GM12875 (cell line): Measurements from ENCODE around the gene CIITA.
A peak's percentile ranks its signal among the peaks of the same experiment; 100 is the strongest.

Source experiments
- H3K4me3 ChIP-seq: one replicate; pipeline ENCODE4 v1.5.1; 2011; ENCODE audit warnings: low read depth, low read length, control low read depth
- CTCF ChIP-seq: IDR thresholded peaks from 2 replicates; pipeline ENCODE4 v1.5.1; 2011; ENCODE audit warnings: low read depth, mild to moderate bottlenecking, control low read depth, inconsistent platforms, low read length, moderate library complexity, borderline replicate concordance; ENCODE audit not compliant: insufficient read depth

Gene CIITA

DNA sequence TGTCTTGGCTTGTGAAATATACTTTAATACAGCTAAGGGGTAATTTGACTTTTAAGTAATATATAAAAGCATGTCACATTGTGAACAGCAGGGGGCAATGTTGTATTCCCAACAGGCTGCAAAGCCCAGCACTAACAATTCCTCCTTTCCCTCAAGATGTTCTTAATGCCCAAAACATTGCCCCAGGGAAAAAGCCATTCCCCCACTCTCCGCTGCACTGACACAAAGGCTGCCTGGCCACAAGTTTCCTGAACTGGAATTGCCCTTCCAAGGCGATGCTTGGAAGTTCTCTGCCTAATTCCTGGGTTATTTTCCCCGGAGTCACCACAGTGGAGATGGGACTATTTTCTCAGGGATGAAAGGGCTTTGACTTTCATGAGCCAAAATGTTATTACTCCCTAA, 94.6 kb downstream of the CIITA start:
- peak; percentile 48; the same call in 1 of the 2 replicates for TF ChIP-seq CTCF
- no peak overlapping the region for H3K4me3 ChIP-seq

DNA sequence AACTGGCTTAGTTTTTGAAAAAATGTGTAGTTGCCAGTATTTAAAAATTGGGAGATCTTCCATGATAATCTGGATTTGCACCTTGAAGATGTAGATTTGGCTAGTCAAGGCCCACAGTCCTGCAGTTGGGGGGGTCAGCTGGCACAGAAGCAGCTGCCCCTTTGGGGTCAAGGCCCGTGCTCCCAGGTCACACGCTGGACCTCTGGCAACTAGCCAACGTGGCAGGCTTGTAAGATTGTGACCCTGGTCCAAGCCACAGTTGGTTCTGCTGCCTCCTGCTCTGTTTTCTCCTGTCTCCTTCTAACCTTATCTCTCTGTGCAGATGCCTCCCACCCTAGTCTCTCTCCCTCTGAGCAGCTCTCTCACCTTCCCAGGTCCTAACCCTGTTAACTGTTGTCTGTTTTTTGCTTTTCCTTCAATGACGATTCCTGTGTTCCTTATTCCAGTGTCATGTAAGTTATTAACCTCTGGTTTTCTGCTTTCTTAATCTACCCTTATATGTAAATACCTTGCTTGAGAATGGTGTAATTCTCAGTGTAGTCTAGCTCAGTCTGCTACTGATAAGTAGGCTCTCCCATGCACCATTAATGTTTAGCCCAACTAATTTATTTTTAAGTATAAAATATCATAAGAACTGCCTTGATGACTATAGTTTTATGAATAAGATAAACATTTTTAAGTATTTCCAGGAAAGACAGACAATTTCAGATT, 95.3 kb downstream of the CIITA start:
- H3K4me3 ChIP-seq = no peak overlapping the region
- no peak for TF ChIP-seq CTCF

DNA sequence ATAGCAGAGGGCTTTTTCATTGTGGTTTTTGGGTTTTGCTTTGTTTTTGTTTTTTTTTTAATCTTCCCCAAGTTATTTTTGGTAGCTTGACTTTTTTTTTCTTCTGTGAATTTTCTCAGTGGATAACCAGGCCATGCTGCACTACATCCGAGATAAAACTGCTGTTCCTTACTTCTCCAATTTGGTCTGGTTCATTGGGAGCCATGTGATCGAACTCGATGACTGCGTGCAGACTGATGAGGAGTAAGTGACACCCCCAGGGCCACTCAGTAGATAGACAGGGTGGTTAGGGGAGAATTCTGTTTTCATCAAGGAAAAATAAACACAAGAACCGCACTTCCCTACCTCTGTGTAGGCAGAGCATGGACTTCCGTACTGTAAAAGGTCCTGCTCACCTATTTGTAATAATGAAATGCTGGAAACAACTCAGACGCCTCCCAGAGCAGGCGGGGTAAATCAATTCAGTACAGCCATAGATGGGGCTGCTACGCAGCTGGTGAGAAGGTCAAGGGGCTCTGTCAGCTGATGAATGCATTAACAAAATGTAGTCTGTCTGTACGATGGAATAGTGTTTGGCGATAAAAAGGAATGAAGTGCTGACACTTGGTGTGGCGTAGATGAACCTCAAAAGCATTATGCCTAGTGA, 95.9 kb downstream of the CIITA start:
- H3K4me3 ChIP-seq = no peak overlapping the region
- no peak for TF ChIP-seq CTCF

GRCh38 chr16:10976634-10977033, 99.6 kb downstream of the CIITA start:
- TF ChIP-seq CTCF = no peak
- no peak overlapping the region for H3K4me3 ChIP-seq

DNA sequence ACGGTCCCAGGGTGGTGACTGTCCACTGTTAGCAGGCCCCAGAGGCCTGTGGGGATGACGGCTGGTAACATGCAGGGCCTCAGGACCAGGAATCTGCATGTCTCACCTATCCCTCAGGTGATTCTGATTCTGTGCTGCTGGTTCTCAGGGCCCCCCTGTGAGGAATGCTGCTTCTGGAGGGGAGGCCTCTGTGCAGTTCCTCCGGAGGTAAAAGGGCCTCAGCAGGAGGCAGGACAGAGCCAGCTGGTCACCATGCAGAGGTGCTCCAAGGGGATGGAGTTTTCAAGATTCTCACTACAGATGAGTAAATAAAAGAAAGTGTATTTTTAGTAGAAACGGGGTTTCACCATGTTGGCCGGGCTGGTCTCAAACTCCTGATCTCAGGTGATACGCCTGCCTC, 101.1 kb downstream of the CIITA start:
- no peak for TF ChIP-seq CTCF
- no peak overlapping the region for H3K4me3 ChIP-seq

GRCh38 chr16:10978871-10979446, 102.0 kb downstream of the CIITA start:
- H3K4me3 ChIP-seq = no peak overlapping the region
- TF ChIP-seq CTCF = no peak
